Activated CD8-positive, alpha-beta memory T cell treated with anti-CD3 and anti-CD28 coated beads for 1 hour (primary cell): ENCODE measurements around the gene CSMD2.

Experiments used
- DNase-seq, 2 donors: peaks; one replicate each; pipeline ENCODE4 v3.0.0-alpha.2; 2020; ENCODE audit warnings: low read depth in 1 of 2; ENCODE audit errors: extremely low read depth in 1 of 2

Gene CSMD2

DNA sequence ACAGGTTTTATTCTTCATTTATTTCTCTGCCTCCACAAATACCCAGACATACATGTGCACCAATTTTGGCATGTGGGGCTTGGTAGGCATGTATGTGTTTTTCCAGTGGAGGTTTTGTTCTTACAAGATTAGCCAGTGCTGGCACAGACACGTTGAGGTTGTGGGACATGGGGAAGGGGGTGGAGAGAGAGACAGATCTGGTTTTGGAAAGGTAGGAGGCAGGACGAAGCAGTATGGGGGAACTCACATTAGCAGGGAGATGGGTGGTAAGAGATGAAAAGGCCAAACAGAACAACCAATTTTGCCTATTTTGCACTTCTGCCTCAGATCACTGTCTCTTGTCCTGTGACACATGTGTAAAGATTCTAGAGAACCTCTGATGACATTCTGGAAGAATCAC, 467.2 kb downstream of the CSMD2 start:
- no peak for DNase-seq

DNA sequence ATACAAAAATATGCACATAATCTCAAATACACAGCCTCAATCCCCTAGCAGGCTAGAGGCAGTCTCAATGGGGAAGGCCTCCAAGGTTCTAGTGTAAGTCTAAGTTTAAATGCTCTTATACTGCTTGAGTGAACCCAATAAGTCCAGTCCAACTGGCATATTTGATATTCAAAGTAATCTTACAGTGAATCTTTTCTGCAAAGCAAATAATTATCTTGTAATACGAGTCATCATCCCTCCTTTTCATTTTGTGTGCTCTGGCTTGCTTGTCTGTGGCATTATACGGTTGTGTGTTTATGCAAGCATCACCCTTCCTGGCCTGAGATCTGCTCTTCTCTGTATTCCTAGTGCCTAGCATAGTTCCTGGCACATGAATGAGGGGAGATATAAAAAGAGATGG, 468.1 kb downstream of the CSMD2 start:
- no peak for DNase-seq

DNA sequence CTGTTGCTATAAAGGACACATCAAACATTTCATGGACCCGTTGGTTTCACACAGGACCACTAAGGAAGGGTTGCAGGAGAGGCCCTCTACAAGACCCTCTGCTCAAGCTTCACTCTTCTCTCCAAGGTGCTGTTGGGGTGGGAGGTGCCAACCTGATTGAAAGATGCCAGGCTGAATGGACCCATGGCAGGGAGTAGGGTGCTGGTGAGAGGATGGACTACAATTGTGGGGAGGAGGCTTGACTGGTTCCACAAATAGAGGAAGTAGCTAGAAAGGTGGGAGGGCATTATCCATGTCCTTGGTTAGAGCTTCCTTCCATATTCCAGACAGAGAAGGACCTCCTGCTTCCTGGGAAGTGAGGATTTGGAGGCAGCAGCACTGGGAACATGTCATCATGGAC, 468.7 kb downstream of the CSMD2 start:
- no peak for DNase-seq

- no peak for DNase-seq
Observed at GRCh38 chr1:33692206-33693188, 472.5 kb downstream of the CSMD2 start.

DNA sequence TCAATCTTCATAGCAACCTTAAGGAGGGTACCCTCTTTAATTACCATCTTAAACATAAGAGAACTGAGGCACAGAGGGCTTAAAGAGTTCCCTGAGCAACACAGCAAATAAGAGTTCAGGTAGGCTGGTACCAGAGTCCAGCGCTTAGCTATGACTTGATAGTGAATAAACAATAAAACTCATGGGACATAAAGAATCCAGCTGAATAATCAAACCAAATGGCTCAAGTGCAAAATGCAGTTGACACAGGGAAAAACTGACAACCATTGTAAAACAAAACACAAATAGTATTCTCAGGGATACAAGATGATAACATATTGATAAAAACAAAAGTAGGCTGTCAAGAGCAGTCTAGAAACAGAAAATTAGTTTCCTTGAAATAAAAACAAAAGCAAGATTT, 478.0 kb downstream of the CSMD2 start:
- no peak for DNase-seq

GRCh38 chr1:33686551-33686950, 478.5 kb downstream of the CSMD2 start:
- no peak for DNase-seq

- no peak for DNase-seq
Observed at GRCh38 chr1:33685256-33685655, 479.8 kb downstream of the CSMD2 start.

DNA sequence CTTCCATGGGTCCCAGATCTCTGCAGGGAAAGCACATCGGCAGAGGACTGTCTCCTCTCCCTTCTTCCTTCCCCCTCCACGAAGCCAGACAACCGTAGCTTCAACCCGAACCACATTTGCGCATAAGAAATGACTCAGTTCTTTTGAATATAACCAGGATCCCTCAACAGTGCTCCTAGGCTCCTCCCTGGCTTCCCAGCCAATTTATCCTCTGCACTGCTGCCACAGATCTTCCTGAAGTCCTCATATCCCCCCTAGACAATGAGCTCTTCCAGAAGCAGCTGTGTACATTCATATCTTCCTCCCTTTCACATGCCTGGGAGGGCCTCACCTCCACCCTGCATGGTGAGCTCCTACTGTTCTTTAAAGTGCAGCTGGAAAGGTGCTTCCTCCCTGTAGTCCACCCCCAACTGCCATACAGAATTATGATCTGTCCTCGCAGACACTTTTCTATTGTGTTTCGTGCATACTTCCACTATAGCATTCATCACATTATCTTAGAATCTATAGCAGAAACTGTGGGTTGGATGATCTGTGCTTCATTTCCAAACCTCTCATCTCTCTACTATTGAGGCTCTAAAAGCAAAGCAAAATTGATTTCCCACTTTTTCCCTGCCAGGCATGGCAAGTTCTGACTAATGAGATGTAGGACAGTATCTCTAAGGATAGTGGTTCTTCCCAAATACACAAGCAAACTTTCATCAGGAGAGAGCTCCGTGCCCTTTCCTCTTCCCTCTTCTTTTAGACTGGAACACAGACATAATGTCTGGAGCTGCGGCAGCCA, 480.4 kb downstream of the CSMD2 start:
- no peak for DNase-seq

- DNase-seq, result no peak
Observed at GRCh38 chr1:33683913-33684312, 481.1 kb downstream of the CSMD2 start.

- DNase-seq, result no peak
Observed at GRCh38 chr1:33682371-33682770, 482.7 kb downstream of the CSMD2 start.

DNA sequence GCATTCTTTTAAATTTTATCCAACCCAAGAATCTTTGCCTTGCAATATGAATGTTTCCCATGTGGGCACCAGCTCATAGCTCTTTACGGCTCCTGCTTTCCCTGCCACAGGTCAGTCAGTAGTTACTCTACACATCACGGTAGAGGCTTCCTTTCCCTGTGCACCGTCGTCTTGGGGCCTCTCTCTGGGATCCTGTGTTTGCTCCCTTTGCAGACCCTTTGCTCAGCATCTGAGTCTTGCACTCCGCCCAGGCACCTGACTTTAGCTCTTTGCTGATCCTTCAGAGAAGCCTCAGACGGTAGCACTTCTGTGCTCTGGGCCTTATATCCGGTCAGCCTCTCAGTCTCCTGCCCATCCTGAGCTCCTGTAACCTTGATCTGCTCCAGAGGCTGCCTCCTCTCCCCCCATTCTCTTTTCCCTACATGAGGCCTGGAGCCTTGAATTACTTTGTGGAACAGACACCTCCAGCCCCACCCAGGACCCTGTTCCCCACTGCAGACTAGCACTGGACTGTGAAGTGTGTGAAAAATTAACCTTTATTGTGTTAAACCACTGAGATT, 484.7 kb downstream of the CSMD2 start:
- DNase-seq, result no peak

- no peak for DNase-seq
Observed at GRCh38 chr1:33670567-33670966, 494.5 kb downstream of the CSMD2 start.

GRCh38 chr1:33668695-33669094, 496.3 kb downstream of the CSMD2 start:
- DNase-seq, result no peak

DNA sequence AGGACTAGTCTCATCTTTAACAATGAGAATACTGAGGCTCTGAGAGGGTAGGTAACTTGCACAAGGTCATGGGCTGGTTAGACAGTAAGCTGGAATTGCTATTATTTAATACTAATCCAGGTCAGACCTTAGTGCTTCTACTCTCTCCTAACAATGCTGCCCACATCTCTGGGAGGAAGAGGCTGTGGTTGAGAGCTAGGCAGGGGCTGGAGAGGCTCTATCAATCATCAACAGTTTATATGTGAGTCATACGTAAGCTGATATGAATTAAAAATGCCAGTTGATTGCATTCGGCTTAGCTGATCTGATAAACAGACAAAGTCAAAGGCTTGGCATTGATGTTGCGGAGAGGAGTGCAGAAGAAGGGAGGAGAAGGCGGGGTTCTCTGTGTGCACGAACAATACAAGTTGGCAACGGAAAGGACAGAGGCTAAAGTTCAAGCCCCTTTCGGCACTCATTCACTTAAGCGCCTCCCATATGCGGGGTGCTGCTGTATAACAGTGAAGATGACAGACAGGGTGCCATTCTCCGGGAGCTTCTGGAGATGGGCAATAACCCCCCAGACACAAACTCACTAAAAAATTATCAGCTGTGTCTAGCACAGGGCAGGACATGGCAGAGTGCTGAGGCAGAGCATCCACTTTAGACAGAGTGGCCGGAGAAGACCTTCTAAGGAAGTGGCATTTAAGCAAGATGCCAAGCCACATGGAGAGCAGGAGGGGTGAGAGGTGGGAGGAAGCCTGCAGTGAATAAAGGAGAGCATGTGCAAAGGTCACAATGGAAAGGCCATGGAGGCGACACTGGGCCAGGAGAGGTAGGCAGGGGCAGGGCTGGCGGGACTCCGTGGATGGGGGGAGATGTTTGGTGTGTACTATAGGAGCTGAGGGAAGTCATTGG, 497.4 kb downstream of the CSMD2 start:
- DNase-seq, result no peak

DNA sequence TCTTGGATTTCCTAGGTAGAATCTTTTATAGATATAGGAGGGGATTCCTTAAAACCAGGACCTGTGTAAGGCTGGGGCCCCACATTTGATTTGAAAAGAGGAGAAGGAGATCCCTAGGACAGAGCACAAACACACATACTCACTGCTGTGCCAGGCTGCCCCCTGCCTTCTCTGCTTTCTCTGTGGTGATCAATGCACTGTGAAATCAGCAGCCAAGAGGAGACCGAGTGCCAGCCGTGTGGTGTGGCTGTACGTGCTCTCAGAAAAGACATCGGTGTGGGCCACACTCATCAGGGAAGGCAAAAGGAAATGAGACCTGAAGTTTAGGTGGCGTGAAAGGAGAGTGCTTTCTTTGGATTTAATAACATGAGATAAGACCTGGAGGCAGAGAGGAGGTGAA, 498.4 kb downstream of the CSMD2 start:
- DNase-seq, result no peak

- no peak for DNase-seq
Observed at GRCh38 chr1:33661811-33662454, 503.1 kb downstream of the CSMD2 start.

DNA sequence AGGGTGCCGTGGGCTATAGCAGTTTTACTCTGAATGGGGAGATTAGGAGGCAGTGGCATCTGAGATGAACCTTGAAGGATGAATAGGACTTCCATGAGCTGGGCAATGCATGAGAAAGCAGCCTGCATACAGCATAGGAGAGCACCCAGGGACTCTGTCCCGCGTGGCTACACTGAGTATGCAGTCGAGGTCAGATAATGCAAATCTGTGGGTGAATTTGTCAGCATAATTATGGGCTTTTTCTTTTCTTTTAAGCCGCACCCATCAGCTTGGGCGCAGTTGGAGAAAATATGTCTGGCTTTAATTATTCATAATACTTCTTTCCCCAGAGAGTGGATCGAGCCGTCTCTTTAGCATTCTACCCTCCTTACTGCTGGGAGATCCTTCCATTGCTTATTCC, 504.1 kb downstream of the CSMD2 start:
- DNase-seq, result no peak

DNA sequence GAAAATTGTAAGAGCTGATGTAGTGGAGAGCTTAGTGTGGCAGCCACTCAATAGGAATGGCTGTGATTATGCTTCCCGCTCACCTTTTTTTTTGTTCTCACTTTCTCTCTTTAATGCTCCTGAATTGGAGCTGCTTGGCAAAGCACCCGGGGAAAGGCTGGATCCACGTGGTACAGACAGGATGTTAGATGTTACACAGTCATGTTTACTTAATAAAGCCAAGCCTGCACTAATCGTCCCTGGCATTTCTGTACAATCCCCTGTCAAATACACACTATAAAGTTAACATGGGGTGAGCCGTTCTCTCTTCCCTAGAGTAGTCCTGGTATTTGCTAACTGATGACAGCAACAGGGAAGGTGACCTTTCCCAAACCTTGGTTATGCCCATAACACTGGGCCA, 504.8 kb downstream of the CSMD2 start:
- no peak for DNase-seq

- no peak for DNase-seq
Observed at GRCh38 chr1:33659641-33660040, 505.4 kb downstream of the CSMD2 start.

- DNase-seq, result no peak
Observed at GRCh38 chr1:33657833-33658232, 507.2 kb downstream of the CSMD2 start.
